ENCODE data around the gene ARMC2.

The ARMC2 gene

DNA sequence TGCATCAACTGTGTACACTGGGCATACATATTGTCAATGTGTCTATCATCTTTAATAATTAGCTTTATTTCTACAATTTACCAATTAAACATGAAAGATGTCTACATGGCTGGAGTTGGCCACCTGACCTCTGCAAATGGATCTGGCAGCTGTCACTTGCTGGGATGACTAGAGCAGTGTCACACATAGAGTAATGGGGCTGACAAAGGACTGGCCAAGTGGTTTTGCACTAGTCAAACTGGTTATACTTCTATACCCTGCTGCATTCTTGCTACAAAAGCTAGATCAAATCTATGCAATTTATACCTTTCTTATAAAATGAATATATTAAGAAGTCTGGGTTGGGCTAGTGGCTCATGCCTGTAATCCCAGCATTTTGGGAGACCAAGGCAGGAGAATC lies 147.1 kb downstream of the ARMC2 start:
- no peak for DNase-seq (ENCODE audit: low read depth)
- TF ChIP-seq, protein P1, sequence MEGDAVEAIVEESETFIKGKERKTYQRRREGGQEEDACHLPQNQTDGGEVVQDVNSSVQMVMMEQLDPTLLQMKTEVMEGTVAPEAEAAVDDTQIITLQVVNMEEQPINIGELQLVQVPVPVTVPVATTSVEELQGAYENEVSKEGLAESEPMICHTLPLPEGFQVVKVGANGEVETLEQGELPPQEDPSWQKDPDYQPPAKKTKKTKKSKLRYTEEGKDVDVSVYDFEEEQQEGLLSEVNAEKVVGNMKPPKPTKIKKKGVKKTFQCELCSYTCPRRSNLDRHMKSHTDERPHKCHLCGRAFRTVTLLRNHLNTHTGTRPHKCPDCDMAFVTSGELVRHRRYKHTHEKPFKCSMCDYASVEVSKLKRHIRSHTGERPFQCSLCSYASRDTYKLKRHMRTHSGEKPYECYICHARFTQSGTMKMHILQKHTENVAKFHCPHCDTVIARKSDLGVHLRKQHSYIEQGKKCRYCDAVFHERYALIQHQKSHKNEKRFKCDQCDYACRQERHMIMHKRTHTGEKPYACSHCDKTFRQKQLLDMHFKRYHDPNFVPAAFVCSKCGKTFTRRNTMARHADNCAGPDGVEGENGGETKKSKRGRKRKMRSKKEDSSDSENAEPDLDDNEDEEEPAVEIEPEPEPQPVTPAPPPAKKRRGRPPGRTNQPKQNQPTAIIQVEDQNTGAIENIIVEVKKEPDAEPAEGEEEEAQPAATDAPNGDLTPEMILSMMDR (IDR thresholded peaks at IDR 0.05; ENCODE audit: low read depth, low read length, missing control alignments) = no peak
- no peak overlapping the region for H3K4me3 ChIP-seq (ENCODE audit: low read depth, low read length)

DNA sequence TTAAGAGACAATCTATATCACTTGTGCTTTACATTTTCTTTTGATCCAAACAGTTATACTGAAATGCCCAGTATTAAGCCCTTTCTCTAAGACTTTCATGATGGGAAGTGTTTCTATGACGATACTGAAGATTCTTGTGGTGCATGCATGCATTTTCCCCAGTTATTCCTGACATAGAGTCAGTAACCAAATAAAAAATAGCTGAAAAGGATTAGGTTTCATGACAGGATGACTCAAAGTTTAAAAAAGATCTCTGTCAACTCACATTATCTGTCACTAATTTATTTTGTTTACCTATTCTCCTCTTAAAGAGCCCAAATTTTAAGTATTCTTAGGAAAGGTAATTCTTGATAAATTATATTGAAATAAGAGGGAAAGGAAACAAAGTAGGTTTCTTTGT lies 148.0 kb downstream of the ARMC2 start:
- TF ChIP-seq, protein P1 (IDR thresholded peaks at IDR 0.05; ENCODE audit: low read depth, low read length, missing control alignments) = no peak
- H3K4me3 ChIP-seq (ENCODE audit: low read depth, low read length) = no peak overlapping the region

DNA sequence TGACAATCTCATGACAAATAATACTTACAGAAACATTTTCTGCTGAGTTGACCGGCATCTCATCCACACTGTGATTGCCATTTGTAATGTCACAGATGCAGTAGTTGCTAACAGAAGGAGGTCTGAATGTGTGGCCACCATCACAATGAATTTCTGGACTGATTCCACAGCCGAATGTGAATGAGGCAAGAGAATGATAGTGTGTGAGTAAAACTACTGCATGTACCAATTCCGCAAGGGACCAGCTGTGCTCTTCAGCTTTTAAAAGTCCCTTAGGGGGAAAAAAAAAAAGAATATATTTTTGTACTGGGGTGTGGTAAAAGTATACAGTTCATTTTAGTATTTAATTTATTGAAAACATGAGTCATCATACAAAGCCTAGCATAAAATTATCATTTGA lies 150.3 kb downstream of the ARMC2 start:
- no peak overlapping the region for H3K4me3 ChIP-seq (ENCODE audit: low read depth, low read length)
- TF ChIP-seq, protein P1 (IDR thresholded peaks at IDR 0.05; ENCODE audit: low read depth, low read length, missing control alignments) = no peak
- DNase-seq (ENCODE audit: low read depth) = no peak

More for the DNA sequence above, 148.0 kb downstream of the ARMC2 start:
- no peak for DNase-seq (ENCODE audit: low read depth)

DNA sequence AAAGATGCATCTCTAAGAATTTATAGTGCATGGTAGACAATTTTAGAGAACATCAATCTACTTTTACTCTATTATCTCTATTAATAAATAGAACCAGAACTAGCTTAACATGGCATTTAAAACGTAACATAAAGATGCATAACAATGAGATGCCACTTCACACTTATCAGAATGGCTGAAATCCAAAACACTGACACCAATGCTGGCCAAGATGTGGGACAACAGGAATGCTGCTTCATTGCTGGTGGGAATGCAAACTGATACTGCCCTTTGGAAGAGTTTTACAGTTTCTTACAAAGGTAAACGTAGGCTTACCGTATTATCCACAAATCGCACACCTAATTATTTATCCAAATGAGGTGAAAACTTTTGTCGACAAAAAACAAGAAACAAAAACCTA lies 151.2 kb downstream of the ARMC2 start:
- no peak overlapping the region for H3K4me3 ChIP-seq (ENCODE audit: low read depth, low read length)
- no peak for DNase-seq (ENCODE audit: low read depth)
- TF ChIP-seq, protein P1 (IDR thresholded peaks at IDR 0.05; ENCODE audit: low read depth, low read length, missing control alignments) = no peak

DNA sequence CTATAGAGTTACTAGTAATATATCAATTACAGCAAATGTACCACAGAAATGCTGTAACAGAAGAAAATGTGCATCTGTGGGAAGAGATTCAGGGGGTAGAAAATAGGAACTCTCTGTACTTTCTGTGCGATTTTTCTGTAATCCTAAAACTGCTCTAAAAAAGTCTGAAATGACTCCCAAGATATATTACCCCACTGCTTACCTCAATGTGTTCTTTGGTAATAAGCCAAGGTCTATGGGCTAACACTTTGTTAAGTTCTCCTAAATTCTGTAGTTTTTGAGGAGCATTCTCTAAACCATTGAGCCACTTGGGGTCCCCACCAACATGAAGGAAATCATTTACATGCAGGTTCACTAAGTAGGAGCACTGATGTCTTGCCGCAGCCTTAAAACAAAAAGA lies 152.1 kb downstream of the ARMC2 start:
- no peak for DNase-seq (ENCODE audit: low read depth)
- H3K4me3 ChIP-seq (ENCODE audit: low read depth, low read length) = no peak overlapping the region
- TF ChIP-seq, protein P1 (IDR thresholded peaks at IDR 0.05; ENCODE audit: low read depth, low read length, missing control alignments) = no peak

DNA sequence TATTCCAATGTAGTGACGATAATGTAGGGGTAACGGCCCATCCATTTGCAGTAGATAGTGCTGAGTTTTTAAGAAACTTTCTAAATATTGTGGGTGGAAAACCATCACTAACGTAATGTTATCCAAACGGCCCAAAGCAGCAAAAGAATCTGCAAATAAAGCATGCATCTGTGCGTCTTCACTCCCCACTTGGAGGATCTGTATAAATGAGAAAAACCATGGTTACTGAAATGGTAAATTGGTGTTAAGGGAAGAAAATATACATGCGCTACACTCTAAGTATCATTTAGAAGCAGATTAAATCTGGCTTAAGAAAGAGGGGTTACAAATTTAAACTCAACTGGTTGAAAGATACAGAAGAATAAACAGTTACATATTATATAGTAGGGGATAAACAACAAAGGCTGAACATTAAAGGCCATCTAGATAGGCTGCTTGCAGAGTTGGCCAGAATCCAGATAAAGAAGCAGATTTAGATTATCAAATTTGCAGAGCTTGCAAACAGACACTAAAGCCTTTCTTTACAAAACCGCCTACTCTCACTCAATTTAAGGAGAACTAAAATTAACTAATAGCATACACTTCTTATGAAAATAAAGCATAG lies 153.2 kb downstream of the ARMC2 start:
- H3K4me3 ChIP-seq (ENCODE audit: low read depth, low read length) = no peak overlapping the region
- no peak for DNase-seq (ENCODE audit: low read depth)
- TF ChIP-seq, protein P1 (IDR thresholded peaks at IDR 0.05; ENCODE audit: low read depth, low read length, missing control alignments) = no peak

DNA sequence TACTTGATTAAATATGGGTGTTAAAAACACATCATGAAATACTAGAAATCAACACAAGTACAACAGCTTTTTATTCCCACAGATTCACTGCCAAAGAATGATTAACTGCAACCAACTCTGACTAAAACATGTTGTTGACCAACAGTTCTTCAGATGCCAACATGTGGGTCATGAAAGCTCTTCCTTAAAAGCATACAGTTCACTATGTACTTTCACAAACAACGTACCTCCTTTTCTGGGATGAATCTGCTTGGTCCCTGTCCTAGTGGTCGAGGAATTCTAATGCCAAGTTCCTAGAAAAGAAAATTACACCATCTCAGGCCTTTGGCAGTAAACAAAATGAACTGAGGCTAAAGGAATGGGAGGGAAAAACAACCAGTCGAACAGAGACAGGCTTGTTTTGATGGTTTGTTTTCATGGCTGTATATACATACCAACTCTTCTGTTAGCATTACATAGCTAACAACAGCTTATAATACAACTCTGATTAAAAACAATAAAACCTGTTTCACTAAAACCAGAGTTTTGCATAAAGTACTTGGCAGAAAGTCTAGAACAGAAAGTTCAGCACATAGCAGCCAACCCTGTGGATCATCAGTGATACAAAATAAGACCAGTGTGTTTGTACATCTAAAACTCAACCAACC lies 154.0 kb downstream of the ARMC2 start:
- H3K4me3 ChIP-seq (ENCODE audit: low read depth, low read length) = no peak overlapping the region
- no peak for DNase-seq (ENCODE audit: low read depth)
- TF ChIP-seq, protein P1 (IDR thresholded peaks at IDR 0.05; ENCODE audit: low read depth, low read length, missing control alignments) = no peak
